ENCODE measurements around the gene PTPRZ1. TPM values are rescaled to one million over a fixed set of nuclear protein-coding genes. Genes with fewer than 3 reads are reported as not detected.

The PTPRZ1 gene
- total and polyA plus RNA-seq, 7 donors = 0.01 to 0.30 (median 0.08) TPM; not detected in 4

DNA sequence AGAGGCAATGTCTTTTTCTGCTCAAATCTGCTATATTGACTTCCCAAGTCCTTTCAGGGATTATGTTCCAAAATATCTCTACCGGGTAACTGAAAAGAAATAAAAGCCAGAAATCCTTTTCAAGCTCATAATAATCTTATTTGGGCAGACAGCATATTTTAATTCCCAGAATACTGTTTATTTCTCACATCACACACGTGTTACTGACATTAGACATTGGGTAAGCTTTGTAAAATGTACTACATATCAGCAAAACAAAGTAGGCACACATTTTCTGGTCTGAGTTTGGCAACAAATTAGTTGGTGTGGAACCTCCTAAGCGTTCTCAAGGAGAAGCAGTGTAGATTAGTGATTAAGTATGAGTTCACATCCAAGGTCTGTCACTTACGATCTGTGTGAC is 10.4 kb upstream of the PTPRZ1 start:
- Histone ChIP-seq H3K4me1 (no peaks in the 10 kb centered on the region), H3K27me3 (ENCODE audit: insufficient read depth in 3 of 3, low read length in 2 of 3) (no peaks in the 10 kb centered on the region), H3K4me3 (no peak overlapping the region), H3K36me3 (ENCODE audit: insufficient read depth in 1 of 2, low read depth in 1 of 2) (no peaks in the 10 kb centered on the region), H3K9me3 (no peaks in the 10 kb centered on the region), H3K27ac (no peak overlapping the region)
- DNase-seq (no peak), ATAC-seq (no peak)
- 42 to 60% (median 45%) methylated on average over 4 of the region's 4 CpGs for WGBS, 3 donors
- TF ChIP-seq, protein P1, sequence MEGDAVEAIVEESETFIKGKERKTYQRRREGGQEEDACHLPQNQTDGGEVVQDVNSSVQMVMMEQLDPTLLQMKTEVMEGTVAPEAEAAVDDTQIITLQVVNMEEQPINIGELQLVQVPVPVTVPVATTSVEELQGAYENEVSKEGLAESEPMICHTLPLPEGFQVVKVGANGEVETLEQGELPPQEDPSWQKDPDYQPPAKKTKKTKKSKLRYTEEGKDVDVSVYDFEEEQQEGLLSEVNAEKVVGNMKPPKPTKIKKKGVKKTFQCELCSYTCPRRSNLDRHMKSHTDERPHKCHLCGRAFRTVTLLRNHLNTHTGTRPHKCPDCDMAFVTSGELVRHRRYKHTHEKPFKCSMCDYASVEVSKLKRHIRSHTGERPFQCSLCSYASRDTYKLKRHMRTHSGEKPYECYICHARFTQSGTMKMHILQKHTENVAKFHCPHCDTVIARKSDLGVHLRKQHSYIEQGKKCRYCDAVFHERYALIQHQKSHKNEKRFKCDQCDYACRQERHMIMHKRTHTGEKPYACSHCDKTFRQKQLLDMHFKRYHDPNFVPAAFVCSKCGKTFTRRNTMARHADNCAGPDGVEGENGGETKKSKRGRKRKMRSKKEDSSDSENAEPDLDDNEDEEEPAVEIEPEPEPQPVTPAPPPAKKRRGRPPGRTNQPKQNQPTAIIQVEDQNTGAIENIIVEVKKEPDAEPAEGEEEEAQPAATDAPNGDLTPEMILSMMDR (IDR thresholded peaks at IDR 0.05) = no peak
- intact Hi-C loops (cut with DNase I) = no loop called here

DNA sequence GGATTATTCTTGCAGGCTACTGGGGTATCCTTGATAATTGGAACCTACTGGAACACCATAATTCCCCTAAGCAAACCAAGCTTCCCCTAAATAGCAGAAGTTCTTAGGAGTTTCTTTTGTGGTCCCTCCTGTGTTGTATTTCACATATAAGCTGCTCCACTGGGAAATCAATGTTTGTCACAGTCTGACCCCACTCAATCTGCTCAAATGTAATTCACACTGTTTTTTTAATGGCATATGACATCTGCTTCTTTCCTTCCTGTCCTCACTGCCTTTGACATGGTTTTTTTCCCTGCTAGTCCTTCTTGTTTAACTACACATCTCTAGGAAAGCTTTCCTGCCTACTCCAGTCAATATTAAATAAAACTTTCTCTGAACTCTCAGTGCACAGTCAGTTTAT is 1.8 kb upstream of the PTPRZ1 start:
- intact Hi-C loops (cut with DNase I) = no loop called here
- H3K27me3 ChIP-seq (ENCODE audit: insufficient read depth in 3 of 3, low read length in 2 of 3) = peaks cover 5 to 45% (median 10%) of the 10 kb centered on the region in 3 donors
- H3K9me3 ChIP-seq = no peaks in the 10 kb centered on the region
- TF ChIP-seq, protein P1 (IDR thresholded peaks at IDR 0.05) = no peak
- no peak overlapping the region for H3K4me3 ChIP-seq
- DNase-seq = no peak
- H3K4me1 ChIP-seq = no peaks in the 10 kb centered on the region
- no peak for ATAC-seq
- H3K27ac ChIP-seq = no peak overlapping the region
- H3K36me3 ChIP-seq (ENCODE audit: insufficient read depth in 1 of 2, low read depth in 1 of 2) = no peaks in the 10 kb centered on the region

GRCh38 chr7:121873289-121874194 is 581 bp downstream of the PTPRZ1 start:
- TF ChIP-seq, protein P1 (IDR thresholded peaks at IDR 0.05) = no peak
- no peaks in the 10 kb centered on the region for H3K9me3 ChIP-seq
- no peaks in the 10 kb centered on the region for H3K36me3 ChIP-seq (ENCODE audit: insufficient read depth in 1 of 2, low read depth in 1 of 2)
- peak overlapping the region; percentile 60 for H3K4me3 ChIP-seq
- peak in 1 of 2 donors; percentile 37 for DNase-seq
- peaks cover 2 to 45% (median 10%) of the 10 kb centered on the region in 3 donors for H3K27me3 ChIP-seq (ENCODE audit: insufficient read depth in 3 of 3, low read length in 2 of 3)
- ATAC-seq = no peak
- intact Hi-C loops (cut with DNase I) = no loop called here
- WGBS, 3 donors = 2% methylated on average over 34 to 51 of the region's 51 CpGs
- no peaks in the 10 kb centered on the region for H3K4me1 ChIP-seq
- H3K27ac ChIP-seq = no peak overlapping the region

- TF ChIP-seq, protein P1 (IDR thresholded peaks at IDR 0.05) = no peak
- WGBS, 3 donors = 31 to 38% (median 31%) methylated on average over 9 of the region's 9 CpGs
- Histone ChIP-seq H3K4me1 (no peaks in the 10 kb centered on the region), H3K4me3 (peak overlapping the region; percentile 60), H3K27me3 (ENCODE audit: insufficient read depth in 3 of 3, low read length in 2 of 3) (peaks cover 2 to 45% (median 10%) of the 10 kb centered on the region in 3 donors), H3K36me3 (ENCODE audit: insufficient read depth in 1 of 2, low read depth in 1 of 2) (no peaks in the 10 kb centered on the region), H3K9me3 (no peaks in the 10 kb centered on the region), H3K27ac (no peak overlapping the region)
- DNase-seq = no peak
- ATAC-seq = no peak
- intact Hi-C loops (cut with DNase I) = no loop called here
These were observed 1.3 kb downstream of the PTPRZ1 start for GRCh38 chr7:121874298-121874697.
